Activated naive CD4-positive, alpha-beta T cell treated with Interleukin-2 at 50 U/mL for 16 hours (primary cell): ENCODE measurements around the gene CEP41.
A peak's percentile ranks its signal among the peaks of the same experiment; 100 is the strongest.

Experiments used
- DNase-seq: peaks from one replicate; pipeline ENCODE4 v3.0.0-alpha.2; 2020

CEP41 gene

DNA sequence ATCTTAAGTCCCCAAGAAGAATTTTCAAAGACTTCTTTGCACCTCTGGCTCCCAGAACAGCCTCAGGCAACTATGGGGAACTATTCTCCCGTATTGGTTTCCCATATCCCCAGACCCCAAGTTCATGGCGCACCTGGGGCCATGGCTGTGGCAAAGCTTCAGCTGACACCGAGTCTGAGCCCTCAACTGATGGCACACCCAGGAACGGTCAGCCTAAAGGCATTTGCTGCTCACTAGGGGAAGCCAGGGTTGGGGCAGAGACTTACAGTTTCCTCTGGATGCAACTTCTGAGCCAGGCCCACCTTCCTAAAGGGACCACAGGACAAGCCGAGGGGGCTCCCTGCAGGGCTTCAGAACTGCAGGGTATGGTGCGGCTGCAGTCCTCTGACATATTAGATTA, 74.3 kb downstream of the CEP41 start:
- DNase-seq: no peak

DNA sequence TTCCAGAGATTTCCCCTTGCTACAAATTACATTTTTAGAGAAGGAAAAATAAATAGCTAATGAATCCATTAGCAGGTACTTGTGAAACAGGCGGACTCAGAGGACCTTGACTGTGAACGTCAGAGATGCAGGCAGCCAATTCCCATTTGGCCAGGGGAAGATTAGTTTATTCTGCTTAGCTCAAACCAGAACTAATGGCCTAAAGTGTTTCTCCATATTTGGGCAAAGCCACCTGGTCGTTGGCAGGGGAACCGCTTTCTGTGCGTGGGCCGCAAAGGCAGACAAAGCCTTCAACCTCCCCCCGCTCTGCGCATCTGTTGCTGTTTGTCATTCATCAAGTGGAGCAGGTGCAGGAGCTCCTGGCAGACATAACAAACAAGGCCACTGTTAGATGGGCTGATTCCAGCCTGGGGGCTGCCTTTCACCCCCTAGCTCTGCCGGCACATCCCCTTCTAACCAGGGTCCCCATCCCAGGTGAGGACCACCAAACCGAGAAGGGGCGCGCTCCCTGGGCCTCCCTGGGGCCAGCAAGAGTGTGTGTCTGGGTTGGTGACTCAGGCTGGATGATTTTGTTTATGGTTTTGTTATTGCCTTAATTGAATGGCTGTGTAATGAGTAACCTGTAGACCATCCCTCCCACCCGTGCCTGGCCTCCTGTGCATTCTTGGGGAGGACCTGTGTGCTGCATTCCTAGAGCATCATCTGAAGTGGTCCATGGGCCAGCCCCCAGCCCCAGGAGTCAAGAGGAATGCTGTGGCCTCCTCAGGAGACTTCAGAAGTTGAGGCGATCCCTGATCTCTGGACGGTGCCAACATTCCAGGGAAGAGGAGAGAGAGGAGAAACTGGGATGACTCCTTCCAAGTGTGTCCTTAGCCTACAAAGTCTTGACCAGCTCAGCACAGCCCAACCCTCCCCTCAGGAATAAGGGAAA, 75.0 kb downstream of the CEP41 start:
- DNase-seq: no peak

DNA sequence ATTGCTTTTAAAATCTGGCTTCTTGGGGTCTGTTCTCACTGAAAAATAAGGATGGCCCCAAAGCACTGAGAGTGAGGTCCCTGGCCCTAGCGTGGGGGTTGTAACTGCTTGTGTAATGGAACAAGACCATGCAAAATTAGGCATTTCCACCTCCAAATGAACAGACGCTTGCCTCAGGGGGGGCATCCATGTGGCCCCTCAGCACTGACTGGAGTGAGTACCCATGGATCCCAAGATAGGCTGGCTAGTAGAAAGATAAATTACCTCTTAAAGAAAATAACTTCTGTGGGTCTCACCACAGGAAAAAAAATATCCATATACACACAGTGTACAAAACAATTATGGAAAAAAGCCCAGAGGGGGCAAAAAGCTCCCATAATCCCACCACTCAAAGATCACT, 75.7 kb downstream of the CEP41 start:
- DNase-seq: no peak

DNA sequence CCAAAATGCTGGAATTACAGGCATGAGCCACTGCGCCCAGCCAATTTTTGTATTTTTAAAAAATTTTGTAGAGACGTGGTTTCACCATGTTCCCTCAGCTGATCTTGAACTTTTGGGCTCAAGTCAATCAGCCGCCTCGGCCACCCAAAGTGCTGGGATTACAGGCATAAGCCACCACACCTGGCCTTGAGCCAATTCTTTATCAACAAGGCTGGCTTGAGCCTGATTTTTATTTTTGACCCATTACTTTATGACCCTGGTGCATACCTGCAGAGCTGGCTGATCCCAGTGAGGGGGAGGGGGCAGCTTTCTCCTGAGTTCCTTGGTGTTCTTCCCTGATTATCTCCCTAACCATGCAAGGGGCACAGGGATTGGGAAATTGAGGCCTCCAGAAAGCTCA, 76.4 kb downstream of the CEP41 start:
- DNase-seq: no peak

DNA sequence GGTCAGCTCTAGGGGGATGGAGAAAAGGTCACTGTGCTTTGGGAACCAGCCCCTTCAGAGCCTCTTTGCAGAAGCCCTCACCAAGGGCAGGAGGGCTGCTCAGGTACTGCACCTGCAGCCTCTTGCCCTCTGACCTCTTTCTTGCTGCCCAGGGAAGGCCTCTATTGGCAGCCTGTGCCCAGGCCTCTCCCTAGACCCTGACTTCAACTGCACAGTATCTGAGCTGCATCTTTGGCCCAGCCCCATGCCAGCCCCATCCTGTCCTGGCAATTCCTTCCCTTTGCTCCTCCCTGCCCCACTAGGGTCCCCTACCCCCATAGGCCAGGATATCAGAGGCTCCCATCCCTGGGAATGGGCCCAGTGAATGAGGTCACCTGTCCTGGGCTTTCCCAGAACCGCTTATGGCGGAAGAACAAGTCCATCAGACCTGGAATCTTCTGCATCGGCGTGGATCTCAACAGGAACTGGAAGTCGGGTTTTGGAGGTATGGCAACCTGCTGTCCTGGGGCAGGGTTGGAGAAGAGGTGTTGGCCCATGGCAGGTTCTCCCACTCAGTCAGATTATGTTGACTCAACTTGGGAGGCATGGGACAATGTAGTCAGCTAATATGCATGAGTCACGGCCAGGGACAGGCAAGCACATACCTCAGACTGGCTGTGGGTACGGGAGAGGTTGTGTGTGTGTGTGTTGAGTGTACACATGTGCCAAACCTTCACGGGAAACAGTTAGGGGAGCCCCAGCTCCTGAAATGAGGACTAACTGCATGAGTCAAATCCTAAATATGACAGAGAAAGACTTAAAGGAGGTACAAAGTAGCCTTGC, 77.6 kb downstream of the CEP41 start:
- DNase-seq: peak; percentile 32

DNA sequence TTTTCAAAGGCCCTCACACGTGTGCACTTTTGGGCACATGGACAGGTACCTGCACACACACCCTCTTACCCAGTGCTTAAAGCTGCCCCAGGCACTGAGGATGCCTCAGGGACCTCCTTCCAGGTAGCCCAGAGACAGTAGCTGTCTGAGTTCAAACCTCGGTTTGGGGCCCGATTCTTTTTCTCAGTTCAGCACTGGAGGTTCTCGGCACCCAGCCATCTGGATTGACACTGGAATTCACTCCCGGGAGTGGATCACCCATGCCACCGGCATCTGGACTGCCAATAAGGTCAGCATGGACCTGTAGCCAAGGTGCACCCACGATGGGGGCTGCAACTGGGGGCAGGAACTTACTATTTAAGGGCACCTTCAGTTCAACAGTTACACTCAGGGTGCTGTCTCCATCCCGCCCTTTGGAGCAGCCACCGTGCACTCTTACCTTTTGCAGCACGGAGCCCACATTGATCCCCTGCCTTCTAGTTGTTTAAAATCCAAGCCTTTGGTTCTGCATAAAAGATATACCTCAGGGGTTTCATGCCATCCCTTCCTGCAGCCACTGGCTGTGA, 78.5 kb downstream of the CEP41 start:
- no peak for DNase-seq

DNA sequence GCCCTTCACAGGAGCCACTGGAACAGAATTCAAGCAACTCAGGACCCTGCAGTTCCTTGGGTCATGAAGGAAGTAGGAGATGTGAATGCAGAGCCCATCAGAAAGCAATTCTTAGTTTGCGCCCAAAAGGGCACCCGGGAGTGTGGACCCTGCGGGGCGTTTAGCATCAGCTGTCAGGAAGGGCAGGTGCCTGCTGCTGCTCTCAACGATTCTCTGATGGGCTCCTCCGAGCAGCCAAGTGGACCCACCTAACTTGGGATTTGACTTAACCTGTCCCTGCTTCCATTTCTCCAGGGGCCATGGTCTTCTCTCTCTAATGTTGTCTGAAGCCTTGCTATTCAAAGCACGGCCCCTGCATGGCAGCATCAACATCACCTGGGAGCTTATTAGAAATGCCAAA, 79.1 kb downstream of the CEP41 start:
- DNase-seq: no peak

DNA sequence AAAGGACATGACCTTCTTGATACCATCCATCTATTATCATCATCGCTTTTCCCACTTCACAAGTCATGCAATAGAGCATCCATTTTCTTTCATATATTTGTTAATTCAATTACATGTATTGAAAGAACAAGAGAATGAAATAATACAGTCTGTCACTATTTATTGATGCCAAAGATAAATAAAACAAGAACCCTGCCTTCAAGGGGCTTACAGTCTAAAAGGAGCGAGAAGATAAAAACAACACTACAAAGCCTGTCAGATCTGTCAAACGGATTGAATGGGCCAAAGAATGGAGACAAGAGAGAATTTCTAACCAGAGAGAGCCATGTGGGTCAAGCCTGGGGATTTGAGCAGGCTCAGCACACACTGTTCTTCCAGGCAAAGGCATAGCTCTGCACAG, 80.3 kb downstream of the CEP41 start:
- no peak for DNase-seq

DNA sequence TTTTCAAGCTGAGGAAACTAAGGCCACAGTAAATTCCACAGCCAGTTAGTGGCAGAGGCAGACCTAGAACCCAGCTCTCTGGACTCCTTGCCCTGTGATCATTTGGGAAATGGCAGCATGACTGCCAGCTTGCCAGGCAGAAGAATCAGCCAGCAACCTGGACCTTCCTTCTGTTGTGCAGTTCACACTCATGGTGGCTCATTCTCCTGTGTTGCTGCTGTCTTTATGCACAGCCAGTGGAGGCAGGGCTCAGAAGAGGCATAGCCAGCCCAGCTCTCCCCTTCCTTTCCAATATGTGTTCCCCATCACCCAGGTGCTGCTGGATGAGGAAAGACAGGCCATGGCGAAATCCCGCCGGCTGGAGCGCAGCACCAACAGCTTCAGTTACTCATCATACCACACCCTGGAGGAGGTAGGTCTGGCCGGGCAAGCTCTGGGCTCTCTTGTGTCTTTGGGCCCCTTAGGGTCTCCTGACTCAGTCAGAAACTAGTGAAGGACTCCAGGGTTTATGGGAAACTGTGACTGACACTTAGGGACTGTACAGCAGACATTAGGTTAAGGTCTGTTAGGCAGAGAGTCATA, 81.4 kb downstream of the CEP41 start:
- DNase-seq: no peak

DNA sequence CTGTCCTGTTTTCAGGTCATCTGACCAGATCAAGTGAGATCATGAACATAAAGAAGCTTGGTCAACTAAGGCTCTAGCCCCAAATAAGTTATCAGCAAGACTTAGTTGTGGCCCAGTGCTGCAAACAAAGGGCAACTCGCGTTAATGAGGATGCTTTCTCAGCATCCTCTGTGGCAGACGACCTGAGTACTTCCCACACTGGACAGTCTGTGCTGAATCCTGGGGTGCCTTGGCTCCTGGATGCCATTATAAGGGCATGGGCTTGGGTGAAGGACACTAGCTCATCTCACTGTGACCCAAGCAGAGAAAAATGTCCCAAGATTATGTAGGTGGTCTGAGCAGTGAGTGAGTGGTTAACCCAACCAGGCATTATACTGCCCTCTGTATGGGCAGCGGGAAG, 82.3 kb downstream of the CEP41 start:
- DNase-seq: no peak

DNA sequence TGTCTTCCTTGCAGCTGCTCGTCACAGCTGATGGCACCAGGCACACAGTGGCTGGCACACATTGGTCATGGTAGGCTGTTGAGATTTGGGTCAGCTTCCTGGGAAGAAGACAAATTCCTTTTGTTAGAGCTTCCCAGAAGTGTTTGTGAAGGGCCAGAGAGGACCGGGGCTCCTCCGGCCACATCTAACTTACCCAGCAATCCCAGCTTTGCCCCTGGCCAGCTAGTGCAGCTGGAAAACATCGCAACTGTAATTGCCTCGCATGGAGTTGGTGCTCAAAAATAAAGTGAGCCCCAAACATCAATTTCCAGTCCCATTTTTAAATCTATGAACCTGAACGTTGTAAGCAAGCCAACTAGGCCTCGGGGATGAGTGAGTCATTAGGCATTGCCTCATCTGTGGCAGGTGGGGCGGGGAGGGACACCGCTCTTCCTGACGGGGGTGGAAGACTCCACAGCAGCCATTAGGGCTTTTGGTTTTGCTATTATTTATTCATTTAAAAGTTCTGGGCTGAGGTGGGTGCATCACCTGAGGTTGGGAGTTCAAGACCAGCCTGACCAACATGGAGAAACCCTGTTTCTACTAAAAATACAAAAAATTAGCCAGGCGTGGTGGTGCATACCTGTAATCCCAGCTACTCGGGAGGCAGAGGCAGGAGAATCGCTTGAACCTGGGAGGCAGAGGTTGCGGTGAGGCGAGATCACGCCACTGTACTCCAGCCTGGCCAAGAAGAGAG, 83.8 kb downstream of the CEP41 start:
- no peak for DNase-seq

DNA sequence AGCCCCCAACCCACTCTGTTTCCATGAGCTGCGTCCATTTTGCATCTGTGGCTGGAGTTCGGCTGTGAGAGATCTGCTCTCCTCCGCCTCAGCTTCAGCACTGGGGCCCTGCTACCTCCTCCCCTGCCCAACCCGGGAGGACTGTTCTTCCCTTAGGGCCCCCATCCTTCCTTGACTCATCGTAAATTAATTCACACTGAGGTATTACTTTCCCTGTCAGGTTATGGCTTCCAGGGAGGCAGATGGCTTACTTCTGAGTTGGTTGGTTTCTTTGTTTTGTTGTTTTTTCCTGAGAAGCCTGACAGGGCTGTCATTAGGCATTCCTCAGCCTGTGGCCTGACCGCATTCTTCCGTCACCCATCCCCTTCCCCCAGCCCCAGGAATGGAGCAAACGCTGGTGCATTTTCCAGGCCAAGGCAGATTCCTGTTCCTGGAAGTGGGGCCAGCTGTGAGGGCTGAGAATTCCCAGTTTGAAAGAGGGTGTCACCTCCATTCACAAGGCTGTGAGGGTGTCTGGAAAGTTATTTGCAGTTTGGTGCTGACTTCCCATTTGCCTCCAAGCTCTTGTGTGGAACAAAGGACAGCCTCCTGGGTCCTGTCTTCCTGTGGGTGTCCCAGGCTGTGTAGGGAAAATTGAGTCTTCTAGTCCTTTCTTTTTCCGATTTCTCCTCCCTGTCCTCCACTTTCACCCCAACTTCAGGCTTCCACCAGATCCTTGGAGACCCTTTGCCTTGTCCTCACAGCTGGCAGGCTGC, 84.5 kb downstream of the CEP41 start:
- DNase-seq: no peak

DNA sequence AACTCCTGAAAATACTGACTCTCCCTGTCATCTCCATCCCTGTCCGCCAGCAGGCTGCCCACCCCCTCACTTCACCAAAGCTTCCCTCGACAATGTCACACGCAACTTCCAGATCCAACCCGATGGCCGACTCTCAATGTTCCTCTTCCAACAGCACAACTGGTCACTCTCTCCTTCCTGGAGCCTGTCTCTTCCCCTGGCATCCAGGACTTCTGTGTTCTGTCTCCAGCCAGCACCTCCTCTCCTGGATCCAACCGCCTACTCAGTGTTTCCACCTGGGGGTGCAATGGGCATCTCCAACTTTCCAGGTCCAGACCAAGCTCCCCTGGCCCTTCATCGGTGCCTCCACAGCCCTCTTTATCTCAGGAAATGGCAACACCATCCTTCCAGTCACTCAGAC, 87.6 kb downstream of the CEP41 start:
- no peak for DNase-seq

DNA sequence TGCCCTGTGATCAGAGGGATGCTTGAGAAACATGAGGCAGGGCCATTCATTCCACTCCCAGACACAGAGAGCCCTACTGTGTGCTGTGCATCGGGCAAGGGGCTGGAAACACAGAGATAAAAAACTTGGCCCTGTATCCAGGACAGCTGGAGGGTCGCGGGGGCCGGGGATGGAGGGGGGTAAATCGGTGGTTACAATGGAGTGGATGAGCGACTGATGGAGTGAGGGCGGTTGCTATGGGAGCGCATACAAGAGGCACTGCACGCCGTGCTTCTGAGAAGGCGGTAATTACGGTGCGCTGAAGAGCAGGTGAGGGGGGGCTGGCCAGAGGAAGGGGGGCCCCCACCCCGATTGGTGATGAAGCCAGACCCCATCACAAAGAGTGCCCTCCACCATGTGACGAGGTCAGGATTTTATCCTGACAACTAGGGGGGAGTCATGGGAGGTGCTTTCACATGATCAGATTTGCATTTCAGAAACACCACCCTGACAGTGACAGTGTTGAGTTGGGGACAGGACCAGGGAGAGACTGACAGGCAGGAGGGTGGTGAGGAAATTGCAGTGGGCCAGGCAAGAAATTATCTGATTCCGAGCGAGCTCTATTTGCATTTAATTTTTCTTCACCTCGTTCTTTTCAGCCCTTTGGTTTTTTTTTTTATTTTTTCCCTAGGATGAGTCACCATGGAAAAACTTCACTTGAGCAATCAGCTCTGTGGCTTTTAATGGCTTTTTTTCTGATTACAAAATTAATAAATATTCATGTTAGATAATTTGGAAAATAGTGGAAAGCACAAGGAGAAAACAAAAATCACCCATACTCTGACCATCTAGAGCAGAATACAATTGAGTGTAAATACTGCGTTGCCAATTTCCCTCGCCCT, 88.4 kb downstream of the CEP41 start:
- DNase-seq: no peak

DNA sequence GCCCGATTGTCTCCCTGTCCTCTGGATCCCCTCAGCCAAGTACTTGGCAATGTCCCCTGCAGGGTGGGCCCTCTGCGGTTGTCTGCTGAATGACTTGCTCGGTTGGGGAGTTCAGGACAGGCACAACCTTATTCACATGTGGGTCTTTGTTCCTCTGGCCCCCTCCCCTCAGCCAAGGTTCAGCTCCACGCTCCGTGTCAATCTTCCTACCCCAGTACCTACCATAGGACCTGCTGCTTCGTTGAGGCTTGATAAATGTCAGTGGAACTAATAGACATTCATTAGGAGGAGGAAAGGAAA, 89.1 kb downstream of the CEP41 start:
- no peak for DNase-seq

DNA sequence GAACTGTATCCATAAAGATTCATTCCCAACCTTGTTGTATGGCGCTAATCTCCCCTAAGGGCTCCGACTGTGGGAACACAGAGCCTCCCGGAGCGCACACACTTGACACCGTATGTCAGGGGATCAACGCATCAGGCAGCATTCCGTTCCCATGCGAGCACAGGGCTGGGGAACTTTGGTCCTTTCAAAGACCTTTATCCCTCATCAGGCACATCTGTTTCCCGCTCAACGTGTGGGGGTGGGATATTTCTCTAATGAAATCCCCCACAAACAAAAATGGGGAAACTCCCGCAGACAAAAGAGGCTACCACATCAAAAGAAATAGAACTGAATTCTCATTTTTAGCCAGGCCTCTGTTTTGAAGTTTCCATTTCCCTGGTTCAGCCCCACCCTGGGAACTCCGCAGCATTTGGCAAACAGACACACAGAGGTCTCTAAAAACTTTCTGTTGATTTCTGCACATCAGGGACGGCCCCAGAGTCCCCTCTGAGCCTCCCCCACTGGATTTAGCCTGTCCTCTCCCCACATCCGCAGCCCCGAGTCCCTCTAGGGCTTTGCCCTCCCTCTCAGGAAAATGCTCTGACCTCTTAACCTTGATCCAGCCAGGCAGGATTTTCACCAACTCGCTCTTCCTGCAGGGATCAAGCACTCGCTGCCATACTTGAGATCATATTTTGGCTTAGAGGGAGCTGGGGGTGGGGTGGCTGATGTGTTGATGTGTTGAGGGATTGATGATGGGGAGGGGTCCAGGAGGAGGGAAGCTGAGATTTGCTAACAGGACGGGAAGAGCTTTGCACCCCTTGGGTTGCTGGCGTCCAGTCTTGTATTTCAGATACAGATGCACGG, 89.6 kb downstream of the CEP41 start:
- DNase-seq: no peak

DNA sequence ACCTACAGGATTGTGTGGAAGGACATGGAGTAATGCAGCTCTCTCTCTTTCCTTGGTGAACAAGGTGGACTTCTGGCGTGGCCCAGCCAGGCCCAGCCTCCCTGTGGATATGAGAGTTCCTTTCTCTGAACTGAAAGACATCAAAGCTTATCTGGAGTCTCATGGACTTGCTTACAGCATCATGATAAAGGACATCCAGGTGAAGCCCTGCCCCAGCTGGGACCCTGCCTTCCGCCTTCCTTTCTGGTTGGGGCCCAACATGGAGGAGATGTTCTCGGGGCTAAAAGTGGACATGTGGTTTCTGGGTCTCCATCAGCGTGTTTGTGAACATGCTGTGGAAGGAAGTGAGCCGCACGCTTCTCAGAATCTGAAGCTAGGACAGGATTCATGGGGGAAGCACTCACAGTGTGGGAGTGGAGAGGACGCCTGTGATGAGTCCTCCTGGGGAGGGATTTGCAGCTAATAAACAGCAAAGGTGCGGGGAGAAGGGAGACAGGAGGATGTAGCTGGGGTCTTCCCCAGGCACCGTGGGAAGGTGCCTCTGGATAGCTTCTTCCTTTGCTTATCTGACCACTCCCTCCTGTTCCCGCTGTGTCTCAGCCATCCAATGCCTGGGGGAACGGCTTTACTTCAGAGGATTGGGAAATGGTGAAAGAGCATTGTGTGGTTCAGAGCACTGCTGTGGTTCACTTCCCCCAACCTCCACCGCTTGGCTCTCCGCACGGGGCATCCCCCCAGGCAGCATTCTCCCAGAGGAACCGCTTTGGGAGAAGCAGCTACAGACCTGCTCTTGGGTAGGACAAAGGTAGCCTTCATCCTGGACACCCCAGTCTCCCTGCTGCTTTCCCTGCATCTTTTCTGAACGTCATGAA, 90.7 kb downstream of the CEP41 start:
- no peak for DNase-seq

DNA sequence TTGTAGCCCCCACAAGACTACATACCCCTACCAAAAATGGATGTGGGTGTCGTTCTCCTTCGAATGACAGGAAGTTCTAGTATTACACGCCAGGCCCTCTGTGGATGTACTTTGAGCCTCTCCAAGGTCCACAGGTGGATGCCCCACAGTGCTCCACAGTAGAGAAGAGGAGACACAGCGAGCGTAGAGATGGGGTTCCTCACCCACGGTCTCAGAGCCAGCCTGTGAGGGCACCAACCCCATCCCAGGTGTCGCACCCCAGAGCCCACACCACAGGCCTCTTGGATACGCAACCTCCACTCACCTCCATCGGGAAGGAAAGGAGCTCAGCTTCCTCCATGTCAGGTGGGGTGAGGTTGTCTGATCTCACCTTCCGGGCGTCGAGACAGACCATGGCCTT, 93.9 kb downstream of the CEP41 start:
- no peak for DNase-seq
